GM21717 (cell line): ENCODE results near the gene TRAPPC3L.

Experiments
- ATAC-seq: cut with Tn5 transposase; IDR thresholded peaks from one replicate; pipeline ENCODE4 v1.9.1; 2021; ENCODE audit warnings: mild to moderate bottlenecking, moderate library complexity; ENCODE audit not compliant: unreplicated experiment

TRAPPC3L gene

GRCh38 chr6:116560130-116560529 lies 14.6 kb upstream of the TRAPPC3L start:
- ATAC-seq: no peak

DNA sequence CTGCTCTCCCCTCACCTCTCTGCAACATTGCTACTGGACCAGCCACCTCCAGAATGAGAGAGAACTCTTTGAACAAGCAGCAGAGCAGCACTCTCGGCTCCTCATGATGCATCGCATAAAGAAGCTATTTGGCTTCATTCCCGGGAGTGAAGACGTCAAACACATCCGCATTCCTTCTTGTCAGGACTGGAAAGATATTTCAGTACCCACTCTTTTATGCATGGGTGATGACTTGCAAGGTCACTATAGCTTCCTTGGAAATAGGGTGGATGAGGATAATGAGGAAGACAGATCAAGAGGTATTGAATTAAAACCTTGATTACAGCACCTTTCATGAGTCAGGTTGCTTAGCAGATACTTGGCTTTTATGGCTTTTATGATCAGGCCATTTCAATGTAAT lies 12.4 kb upstream of the TRAPPC3L start:
- ATAC-seq: no peak

- no peak for ATAC-seq
Measured at GRCh38 chr6:116556814-116557415, 11.4 kb upstream of the TRAPPC3L start.

DNA sequence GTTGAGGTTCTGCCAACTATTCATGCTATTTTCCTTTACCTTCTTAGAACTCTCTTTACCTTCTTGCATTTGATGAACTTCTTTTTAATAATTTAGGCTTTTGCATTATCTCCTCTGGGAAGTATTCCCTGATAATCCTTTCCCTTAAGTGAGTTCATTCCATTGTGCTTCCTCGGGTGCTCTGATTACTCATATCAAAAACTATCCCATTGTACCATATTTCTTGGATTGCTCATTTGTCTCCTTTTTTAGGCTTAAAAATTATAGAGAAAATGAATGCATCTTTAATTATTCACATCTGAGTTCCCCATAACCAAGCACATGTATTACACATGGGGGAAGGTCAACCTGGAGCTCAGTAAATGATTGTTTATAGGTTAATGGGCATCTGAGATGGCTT lies 10.6 kb upstream of the TRAPPC3L start:
- no peak for ATAC-seq

DNA sequence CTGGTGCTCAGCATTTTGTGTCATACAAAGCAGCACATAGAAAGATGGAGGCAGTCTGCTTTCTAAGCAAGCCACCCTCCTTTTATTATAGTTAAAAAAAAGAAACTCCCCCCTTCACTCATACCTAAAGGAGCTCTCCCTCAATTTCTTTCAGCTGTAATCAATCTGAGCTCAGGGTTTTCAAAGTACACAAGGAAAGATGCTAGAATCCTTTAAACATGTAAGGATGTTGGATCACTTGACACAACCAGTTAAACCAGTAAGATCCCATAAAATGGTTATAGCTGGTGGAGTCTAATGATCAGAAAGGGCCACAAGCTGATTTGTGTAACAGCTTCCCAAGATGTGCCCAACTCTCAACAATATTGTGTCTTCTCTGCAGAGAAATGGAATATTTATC lies 8.0 kb upstream of the TRAPPC3L start, which contains the start of gene CALHM4:
Gene CALHM4 (plus strand): TSS at position 301 of the 400 bp plus-strand sequence. CDS start 43 bp downstream, at position 344.
- ATAC-seq: no peak

DNA sequence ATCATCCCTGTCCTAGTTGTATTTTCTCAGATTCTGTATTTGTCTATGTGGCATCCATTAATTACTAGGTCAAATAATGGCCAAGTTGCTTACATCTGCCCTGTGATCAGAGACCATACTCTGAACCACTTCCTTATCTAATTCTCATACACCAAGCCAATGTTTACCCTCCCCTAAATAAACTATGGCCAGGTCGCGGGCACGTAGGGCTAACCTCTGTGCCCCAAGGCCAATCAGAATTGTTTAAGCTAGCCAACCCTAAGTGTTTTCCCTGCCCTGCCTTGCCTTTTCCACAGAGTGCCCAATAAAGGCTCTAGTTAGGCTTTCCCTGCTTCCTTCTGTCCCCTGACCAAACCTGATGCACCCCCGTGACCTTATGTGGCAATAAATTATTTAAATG lies 5.3 kb upstream of the TRAPPC3L start:
- ATAC-seq: no peak

DNA sequence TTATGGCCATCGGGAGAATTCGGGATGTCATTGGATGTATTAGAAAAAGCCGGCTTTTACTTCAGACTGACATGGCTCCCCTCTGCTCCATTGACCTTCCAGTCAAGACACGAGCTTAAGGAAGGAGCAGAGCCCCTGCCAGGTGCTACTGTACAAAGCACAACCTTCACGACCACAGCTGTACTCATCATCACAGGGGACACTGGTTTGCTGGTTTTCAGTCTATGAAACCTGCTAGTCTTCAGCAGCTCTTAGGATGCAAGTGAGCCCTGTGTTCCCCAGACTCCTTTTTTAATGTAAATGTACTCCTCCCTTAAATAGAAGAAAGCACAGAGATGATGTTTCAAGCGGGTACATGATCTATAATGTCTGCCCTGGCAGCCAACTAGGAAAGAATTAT lies 1.9 kb upstream of the TRAPPC3L start:
- no peak for ATAC-seq

DNA sequence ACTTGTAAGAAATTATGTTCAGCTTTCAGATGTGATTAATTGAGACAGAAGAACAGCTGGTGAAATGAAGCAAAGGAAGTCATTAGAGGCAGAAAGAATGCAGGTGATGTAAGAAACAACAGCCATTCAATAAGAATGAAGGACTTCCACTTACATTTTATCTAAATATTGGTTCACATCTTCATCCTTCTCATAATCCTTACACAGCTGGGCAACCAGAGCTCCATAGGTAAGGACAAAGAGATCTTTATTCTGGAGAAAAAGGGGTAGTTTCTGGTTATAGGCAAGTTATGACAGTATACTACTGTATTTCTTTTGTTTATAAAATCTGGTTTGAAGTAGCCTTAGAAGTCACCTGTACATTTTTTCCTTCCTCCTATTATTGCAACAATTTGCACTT lies 2.3 kb downstream of the TRAPPC3L start:
- no peak for ATAC-seq

GRCh38 chr6:116542426-116542825 lies 3.1 kb downstream of the TRAPPC3L start:
- no peak for ATAC-seq

DNA sequence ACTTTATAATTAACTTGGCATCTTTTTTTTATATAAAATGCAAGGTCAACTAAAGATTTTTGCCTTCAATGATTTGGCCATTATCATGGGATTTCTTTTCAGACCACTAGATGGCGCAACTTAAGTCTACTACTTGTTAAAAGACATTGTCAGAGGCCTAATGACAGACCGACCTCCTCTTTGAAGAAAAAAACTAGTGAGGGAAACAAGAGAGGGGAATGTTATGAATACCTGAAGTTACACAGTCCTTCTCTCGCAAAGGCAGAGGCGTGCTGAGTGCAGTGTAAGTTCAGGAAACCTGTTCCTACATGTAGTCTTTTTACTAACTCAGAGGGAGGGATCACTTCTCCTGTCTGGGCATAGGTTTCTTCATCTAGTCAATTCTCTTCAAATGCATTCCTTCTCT lies 9.3 kb downstream of the TRAPPC3L start:
- no peak for ATAC-seq

DNA sequence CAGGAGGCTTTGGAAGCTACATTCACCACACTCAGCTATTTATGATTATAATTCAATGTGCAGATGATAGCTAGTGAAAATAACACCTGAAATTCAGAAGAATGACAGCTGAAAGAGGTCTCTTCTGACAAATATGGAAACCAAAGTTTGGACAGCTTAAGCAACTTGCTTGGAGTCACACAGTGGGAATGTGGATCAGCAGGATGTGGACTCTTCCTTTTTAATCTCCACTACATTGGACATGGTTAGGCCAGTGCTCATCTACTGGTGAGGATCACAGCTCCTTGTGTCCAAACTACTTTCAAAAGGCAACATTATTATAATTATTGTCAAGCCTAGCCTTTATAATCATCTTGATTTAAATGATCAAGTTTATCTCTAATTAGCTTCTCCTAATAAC lies 10.4 kb downstream of the TRAPPC3L start:
- ATAC-seq: no peak

GRCh38 chr6:116533233-116533957 lies 12.1 kb downstream of the TRAPPC3L start:
- ATAC-seq: no peak

DNA sequence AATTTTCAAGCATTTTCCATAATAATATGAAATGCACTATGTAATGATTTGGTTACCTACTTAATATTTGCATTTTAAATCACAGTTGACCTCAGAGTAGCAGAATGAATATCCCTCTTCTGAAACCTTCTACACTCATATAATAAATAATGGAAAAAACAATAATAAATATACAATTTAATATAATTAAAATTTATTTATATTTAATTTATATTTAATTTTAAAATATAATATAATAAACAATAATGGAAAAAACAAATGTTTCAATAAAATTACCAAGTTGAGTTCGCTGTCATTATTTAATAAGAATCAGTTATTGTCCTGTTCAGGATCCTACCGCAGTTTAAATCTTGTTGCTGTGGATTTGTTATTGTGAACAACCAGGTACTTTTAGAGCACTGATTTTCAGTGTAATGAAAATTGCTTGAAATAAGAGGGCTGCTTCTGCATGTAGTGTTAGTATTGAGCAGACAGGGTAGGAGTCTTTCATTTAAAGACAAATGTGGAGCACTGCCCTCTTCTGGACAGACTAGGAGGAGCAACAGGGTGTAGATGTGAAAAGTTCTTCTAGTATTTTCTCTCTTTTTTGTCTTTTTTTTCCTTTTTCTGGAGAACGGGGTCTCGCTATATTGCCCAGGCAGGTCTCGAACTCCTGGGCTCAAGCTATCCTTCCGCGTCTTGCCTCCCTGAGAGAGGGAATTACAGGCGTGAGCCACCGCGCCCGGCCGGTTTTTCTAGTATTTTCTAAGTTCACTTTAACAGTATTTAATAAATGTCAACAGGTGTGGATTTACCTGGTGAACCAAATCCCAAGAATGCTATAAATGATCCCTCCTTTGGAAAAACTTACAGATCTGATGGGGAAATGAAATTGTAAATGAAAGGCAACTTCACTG lies 13.6 kb downstream of the TRAPPC3L start:
- ATAC-seq: peak; percentile 76

DNA sequence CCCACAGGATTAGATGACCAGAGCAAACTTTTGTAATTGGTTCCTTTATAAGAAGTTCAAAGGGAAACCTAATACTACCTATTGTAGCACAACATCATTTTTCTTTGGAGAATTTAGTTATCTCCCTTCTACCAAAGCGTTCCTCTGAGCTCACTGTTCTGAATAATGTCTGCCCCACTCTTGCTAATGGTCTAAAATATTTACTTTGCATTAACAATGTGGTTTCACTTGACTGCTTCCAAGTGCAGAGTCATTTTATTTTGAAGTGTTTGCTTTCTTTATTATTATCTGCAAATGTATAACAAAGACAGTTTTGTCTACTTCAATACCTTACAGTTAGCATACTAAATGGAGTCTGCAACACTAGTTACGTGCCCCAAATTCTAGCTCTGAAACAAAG lies 15.0 kb downstream of the TRAPPC3L start:
- ATAC-seq: no peak

- no peak for ATAC-seq
Measured at GRCh38 chr6:116529466-116530290, 15.8 kb downstream of the TRAPPC3L start.

DNA sequence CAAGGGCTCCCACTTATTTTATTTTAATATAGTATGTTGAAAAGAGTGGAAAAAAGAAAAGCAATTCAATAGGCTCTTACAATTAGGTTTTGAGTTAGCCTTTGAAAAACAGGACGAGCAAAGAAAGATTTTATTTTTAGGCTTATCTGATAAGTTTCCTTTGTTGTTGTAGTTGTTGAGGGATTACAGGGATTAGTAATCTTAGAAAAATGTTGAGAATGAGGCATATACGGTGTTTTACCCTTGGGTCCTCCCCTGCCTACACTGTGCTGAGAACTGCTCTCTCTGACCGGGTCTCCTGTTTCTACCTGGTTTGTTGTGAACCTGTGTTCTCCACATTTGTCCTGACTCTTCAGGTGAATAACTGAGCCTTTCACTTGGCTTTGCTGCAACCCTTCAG lies 16.7 kb downstream of the TRAPPC3L start:
- ATAC-seq: no peak

DNA sequence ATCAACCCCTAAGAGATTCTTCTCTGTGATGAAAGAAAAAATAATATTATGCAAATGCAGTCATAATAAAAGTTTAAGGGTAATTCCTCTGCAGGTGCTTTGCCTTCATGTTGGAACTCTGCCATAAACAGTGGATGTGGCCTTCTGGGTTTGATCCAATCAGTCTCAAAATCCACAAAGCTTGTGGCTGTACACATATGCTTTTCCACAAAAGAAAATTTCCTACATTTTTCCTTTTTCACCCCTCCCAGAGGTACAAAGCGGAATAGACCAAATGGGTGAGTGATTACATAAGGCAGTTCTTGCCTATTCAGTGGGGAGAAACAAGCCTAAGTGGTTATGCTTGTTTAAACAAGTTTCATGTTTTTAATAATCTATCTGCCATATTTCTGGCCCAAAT lies 17.4 kb downstream of the TRAPPC3L start:
- no peak for ATAC-seq

DNA sequence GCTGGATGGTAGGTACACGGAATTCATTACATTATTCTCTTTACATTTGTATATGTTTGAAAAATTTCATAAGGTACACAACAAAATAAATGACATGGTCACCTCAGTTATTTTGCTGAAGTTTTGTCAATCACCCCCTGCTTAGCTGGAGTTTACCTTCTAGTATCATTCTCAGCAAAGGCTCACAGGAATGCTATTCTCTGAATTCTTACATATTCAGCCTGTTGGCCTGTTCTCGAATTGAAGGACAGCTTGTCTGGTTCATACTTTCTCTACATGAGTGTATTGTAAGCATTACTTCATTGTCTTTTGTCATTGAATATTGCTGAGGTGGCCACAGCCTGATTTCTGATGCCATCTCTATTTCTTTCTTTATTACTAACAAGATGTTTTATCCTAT lies 21.2 kb downstream of the TRAPPC3L start:
- no peak for ATAC-seq

- no peak for ATAC-seq
Measured at GRCh38 chr6:116522896-116523295, 22.6 kb downstream of the TRAPPC3L start.

GRCh38 chr6:116518621-116519368 lies 26.7 kb downstream of the TRAPPC3L start:
- no peak for ATAC-seq
